ENCODE results near the gene KATNBL1. TPM values are rescaled to one million over a fixed set of nuclear protein-coding genes. Genes with fewer than 3 reads are reported as not detected.

KATNBL1 gene
- total RNA-seq, 1 experiment from 2014 or later: 46.8 TPM

- Histone ChIP-seq H2BK20ac (ENCODE audit: low read depth, low read length, poor library complexity, severe bottlenecking) (no peak overlapping the region), H3K56ac (ENCODE audit: insufficient read length, low read depth, low read length) (no peak overlapping the region), H4K5ac (ENCODE audit: insufficient read length, low read depth, low read length) (no peak overlapping the region), H2BK5ac (ENCODE audit: insufficient read length, low read length) (no peak overlapping the region), H4K91ac (ENCODE audit: insufficient read length, low read depth, low read length) (no peak overlapping the region), H3K23me2 (ENCODE audit: insufficient read length, low read depth, low read length, poor library complexity, severe bottlenecking) (no peaks in the 10 kb centered on the region), H3K27ac (ENCODE audit: insufficient read length, low read depth, low read length) (no peak overlapping the region), H3K79me2 (ENCODE audit: insufficient read depth, low read length) (peaks cover 3% of the 10 kb centered on the region; the same call in 1 of the 2 replicates), H2BK120ac (ENCODE audit: low read depth, low read length, poor library complexity, severe bottlenecking) (no peak overlapping the region), H2BK12ac (ENCODE audit: insufficient read length, low read depth, low read length) (no peak overlapping the region), H3K9me3 (ENCODE audit: control insufficient read depth, low read depth, low read length) (no peaks in the 10 kb centered on the region), H3K9ac (ENCODE audit: extremely low read depth, insufficient read length, low read length) (no peak overlapping the region), H3T11ph (ENCODE audit: low read length) (no peak overlapping the region), H3K18ac (ENCODE audit: insufficient read length, low read depth, low read length) (no peak overlapping the region), H3K4me2 (ENCODE audit: insufficient read depth, insufficient read length, low read length) (no peak overlapping the region), H2BK15ac (ENCODE audit: low read depth, low read length) (no peak overlapping the region), H4K20me1 (ENCODE audit: control insufficient read depth, insufficient read depth, insufficient read length) (no peaks in the 10 kb centered on the region), H3K79me1 (ENCODE audit: insufficient read depth, low read depth, low read length, poor library complexity, severe bottlenecking) (peaks cover 8% of the 10 kb centered on the region), H3K4ac (ENCODE audit: low read depth, low read length) (no peak overlapping the region), H2AFZ (ENCODE audit: low read length) (no peak overlapping the region), H3K14ac (ENCODE audit: insufficient read depth, low read length) (no peak overlapping the region), H3K4me1 (ENCODE audit: insufficient read depth, low read length) (no peaks in the 10 kb centered on the region), H2AK5ac (ENCODE audit: insufficient read length, low read length) (no peak overlapping the region), H4K8ac (replicated peaks; ENCODE audit: insufficient read length, low read depth, low read length) (no peak overlapping the region), H3K23ac (ENCODE audit: insufficient read length, low read depth, low read length) (no peak overlapping the region), H3K27me3 (ENCODE audit: insufficient read depth, low read length) (no peaks in the 10 kb centered on the region)
- DNase-seq: peak; percentile 50
- Mint-ChIP-seq H3K4me1 (peaks cover 8 to 15% of the 10 kb centered on the region in 2 experiments), H3K4me3 (no peak overlapping the region), H3K36me3 (ENCODE audit: insufficient read depth in 1 of 3, low read depth in 3 of 3) (peaks cover 17 to 29% (median 28%) of the 10 kb centered on the region in 3 experiments), H3K27ac (peak overlapping the region in 2 of 3 experiments; percentile 31 to 54; a peak in 2 of 7 replicates), H3K9me3 (peaks cover 0 to 2% of the 10 kb centered on the region in 2 experiments; a peak in 1 of 5 replicates), H3K27me3 (ENCODE audit: low read depth) (no peaks in the 10 kb centered on the region)
- WGBS (ENCODE audit: extremely low coverage, insufficient read length, low lambda C conversion rate): no CpG with 5 or more reads among the region's 4 CpGs
- TF ChIP-seq, protein P1, sequence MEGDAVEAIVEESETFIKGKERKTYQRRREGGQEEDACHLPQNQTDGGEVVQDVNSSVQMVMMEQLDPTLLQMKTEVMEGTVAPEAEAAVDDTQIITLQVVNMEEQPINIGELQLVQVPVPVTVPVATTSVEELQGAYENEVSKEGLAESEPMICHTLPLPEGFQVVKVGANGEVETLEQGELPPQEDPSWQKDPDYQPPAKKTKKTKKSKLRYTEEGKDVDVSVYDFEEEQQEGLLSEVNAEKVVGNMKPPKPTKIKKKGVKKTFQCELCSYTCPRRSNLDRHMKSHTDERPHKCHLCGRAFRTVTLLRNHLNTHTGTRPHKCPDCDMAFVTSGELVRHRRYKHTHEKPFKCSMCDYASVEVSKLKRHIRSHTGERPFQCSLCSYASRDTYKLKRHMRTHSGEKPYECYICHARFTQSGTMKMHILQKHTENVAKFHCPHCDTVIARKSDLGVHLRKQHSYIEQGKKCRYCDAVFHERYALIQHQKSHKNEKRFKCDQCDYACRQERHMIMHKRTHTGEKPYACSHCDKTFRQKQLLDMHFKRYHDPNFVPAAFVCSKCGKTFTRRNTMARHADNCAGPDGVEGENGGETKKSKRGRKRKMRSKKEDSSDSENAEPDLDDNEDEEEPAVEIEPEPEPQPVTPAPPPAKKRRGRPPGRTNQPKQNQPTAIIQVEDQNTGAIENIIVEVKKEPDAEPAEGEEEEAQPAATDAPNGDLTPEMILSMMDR (conservative IDR thresholded peaks at IDR 0.05): no peak
These were observed 27.0 kb downstream of the KATNBL1 start for GRCh38 chr15:34182942-34183341.

Measured in H9 (cell line).